ENCODE measurements around the gene SLC7A1.

The SLC7A1 gene

DNA sequence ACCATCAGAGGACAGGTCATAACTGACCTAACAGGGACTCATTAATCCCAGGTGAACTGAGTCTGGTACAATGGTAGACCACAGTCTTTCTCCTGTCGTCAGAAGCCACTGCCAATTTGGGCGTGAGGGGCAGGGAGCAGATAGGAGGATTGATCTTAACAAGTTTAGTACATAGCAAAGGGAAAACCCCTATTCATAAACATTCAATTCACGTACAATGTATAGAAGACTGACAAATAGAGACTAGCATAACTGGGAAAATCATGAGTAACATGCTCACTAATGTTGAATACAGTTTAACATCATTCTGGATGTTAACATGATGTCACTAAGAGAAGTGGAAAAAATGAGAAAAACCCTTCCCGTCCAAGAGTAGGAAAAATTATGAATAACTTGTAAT, 54.1 kb downstream of the SLC7A1 start:
- Histone ChIP-seq H2AFZ (ENCODE audit: low read length, unreplicated experiment) (no peak overlapping the region), H3K4me1 (ENCODE audit: control insufficient read depth, insufficient read depth, low read length, unreplicated experiment) (peaks cover 11% of the 10 kb centered on the region), H3K27ac (ENCODE audit: low read depth, low read length) (no peak overlapping the region), H3K27me3 (ENCODE audit: insufficient read depth, low read length) (no peaks in the 10 kb centered on the region), H3K36me3 (ENCODE audit: insufficient read depth, low read length) (no peaks in the 10 kb centered on the region), H3K79me2 (ENCODE audit: control insufficient read depth, insufficient read depth, low read length, unreplicated experiment) (peaks cover 66% of the 10 kb centered on the region), H3K4me3 (ENCODE audit: low read depth, low read length) (no peak overlapping the region)

- no peak overlapping the region for H3K27ac ChIP-seq (ENCODE audit: low read depth, low read length)
- no peaks in the 10 kb centered on the region; the same call in 1 of the 2 replicates for H3K36me3 ChIP-seq (ENCODE audit: insufficient read depth, low read length)
- peaks cover 11% of the 10 kb centered on the region for H3K4me1 ChIP-seq (ENCODE audit: control insufficient read depth, insufficient read depth, low read length, unreplicated experiment)
- peaks cover 60% of the 10 kb centered on the region for H3K79me2 ChIP-seq (ENCODE audit: control insufficient read depth, insufficient read depth, low read length, unreplicated experiment)
- H3K4me3 ChIP-seq (ENCODE audit: low read depth, low read length), result no peak overlapping the region
- no peak overlapping the region for H2AFZ ChIP-seq (ENCODE audit: low read length, unreplicated experiment)
- no peaks in the 10 kb centered on the region for H3K27me3 ChIP-seq (ENCODE audit: insufficient read depth, low read length)
Observed at GRCh38 chr13:29540799-29541198, 54.7 kb downstream of the SLC7A1 start.

- no peaks in the 10 kb centered on the region; the same call in 1 of the 2 replicates for H3K36me3 ChIP-seq (ENCODE audit: insufficient read depth, low read length)
- no peaks in the 10 kb centered on the region for H3K27me3 ChIP-seq (ENCODE audit: insufficient read depth, low read length)
- H3K4me3 ChIP-seq (ENCODE audit: low read depth, low read length), result no peak overlapping the region
- no peak overlapping the region for H2AFZ ChIP-seq (ENCODE audit: low read length, unreplicated experiment)
- H3K79me2 ChIP-seq (ENCODE audit: control insufficient read depth, insufficient read depth, low read length, unreplicated experiment), result peaks cover 57% of the 10 kb centered on the region
- no peak overlapping the region for H3K27ac ChIP-seq (ENCODE audit: low read depth, low read length)
- H3K4me1 ChIP-seq (ENCODE audit: control insufficient read depth, insufficient read depth, low read length, unreplicated experiment), result peaks cover 11% of the 10 kb centered on the region
Observed at GRCh38 chr13:29540334-29540733, 55.2 kb downstream of the SLC7A1 start.

DNA sequence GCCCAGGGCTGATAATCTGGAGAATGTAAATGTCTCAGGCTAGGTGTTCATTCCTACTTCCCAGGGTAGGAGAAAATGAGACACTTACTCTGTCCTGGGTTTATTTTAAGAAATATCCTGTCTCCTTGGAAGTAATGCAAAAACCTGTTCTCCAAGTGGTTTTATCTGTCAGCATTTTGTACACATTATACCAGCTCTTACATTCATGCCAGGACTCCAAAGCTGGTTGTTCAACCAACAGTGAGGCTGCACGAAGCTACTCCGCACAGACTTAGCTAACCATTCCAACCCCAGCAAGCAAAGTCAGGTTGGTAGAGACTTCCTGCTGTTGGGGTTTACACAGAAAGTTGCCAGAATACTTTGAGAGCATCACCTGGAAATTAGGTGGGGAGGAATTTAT, 55.6 kb downstream of the SLC7A1 start:
- H3K27ac ChIP-seq (ENCODE audit: low read depth, low read length), result no peak overlapping the region
- H3K27me3 ChIP-seq (ENCODE audit: insufficient read depth, low read length), result no peaks in the 10 kb centered on the region
- H3K4me1 ChIP-seq (ENCODE audit: control insufficient read depth, insufficient read depth, low read length, unreplicated experiment), result peaks cover 11% of the 10 kb centered on the region
- H2AFZ ChIP-seq (ENCODE audit: low read length, unreplicated experiment), result no peak overlapping the region
- no peak overlapping the region for H3K4me3 ChIP-seq (ENCODE audit: low read depth, low read length)
- peaks cover 52% of the 10 kb centered on the region for H3K79me2 ChIP-seq (ENCODE audit: control insufficient read depth, insufficient read depth, low read length, unreplicated experiment)
- no peaks in the 10 kb centered on the region; the same call in 1 of the 2 replicates for H3K36me3 ChIP-seq (ENCODE audit: insufficient read depth, low read length)

- Histone ChIP-seq H3K79me2 (ENCODE audit: control insufficient read depth, insufficient read depth, low read length, unreplicated experiment) (peaks cover 40% of the 10 kb centered on the region), H2AFZ (ENCODE audit: low read length, unreplicated experiment) (no peak overlapping the region), H3K36me3 (ENCODE audit: insufficient read depth, low read length) (no peaks in the 10 kb centered on the region; the same call in 1 of the 2 replicates), H3K4me1 (ENCODE audit: control insufficient read depth, insufficient read depth, low read length, unreplicated experiment) (peaks cover 8% of the 10 kb centered on the region), H3K4me3 (ENCODE audit: low read depth, low read length) (no peak overlapping the region), H3K27ac (ENCODE audit: low read depth, low read length) (no peak overlapping the region), H3K27me3 (ENCODE audit: insufficient read depth, low read length) (no peaks in the 10 kb centered on the region)
Observed at GRCh38 chr13:29538652-29539040, 56.8 kb downstream of the SLC7A1 start.

GRCh38 chr13:29537736-29538651, 57.5 kb downstream of the SLC7A1 start:
- Histone ChIP-seq H3K79me2 (ENCODE audit: control insufficient read depth, insufficient read depth, low read length, unreplicated experiment) (peaks cover 34% of the 10 kb centered on the region), H3K36me3 (ENCODE audit: insufficient read depth, low read length) (no peaks in the 10 kb centered on the region; the same call in 1 of the 2 replicates)

DNA sequence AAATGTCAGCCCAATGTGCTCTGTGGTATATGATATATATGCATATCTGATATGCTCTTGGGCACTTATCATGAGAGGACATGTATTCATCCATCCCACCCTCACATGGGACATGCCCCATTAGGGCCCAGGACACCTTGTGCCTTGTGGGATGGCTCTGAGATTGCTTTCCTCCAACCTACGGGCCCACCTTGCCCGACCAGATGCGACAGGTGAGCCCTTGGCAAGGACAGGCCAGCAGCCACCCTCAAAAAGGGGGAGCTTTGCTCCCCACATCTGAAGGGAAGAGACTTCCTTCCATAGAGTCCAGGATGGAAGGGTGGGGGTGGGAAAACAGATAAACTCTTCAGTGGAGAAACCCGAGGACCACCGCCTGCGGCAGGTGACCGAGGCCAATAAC, 58.6 kb downstream of the SLC7A1 start:
- H3K4me3 ChIP-seq (ENCODE audit: low read depth, low read length), result no peak overlapping the region
- H3K36me3 ChIP-seq (ENCODE audit: insufficient read depth, low read length), result no peaks in the 10 kb centered on the region; the same call in 1 of the 2 replicates
- no peak overlapping the region for H2AFZ ChIP-seq (ENCODE audit: low read length, unreplicated experiment)
- peaks cover 29% of the 10 kb centered on the region for H3K79me2 ChIP-seq (ENCODE audit: control insufficient read depth, insufficient read depth, low read length, unreplicated experiment)
- no peak overlapping the region for H3K27ac ChIP-seq (ENCODE audit: low read depth, low read length)
- no peaks in the 10 kb centered on the region for H3K27me3 ChIP-seq (ENCODE audit: insufficient read depth, low read length)
- H3K4me1 ChIP-seq (ENCODE audit: control insufficient read depth, insufficient read depth, low read length, unreplicated experiment), result no peaks in the 10 kb centered on the region

More at GRCh38 chr13:29537736-29538651, 57.5 kb downstream of the SLC7A1 start:
- Histone ChIP-seq H2AFZ (ENCODE audit: low read length, unreplicated experiment) (no peak overlapping the region), H3K27ac (ENCODE audit: low read depth, low read length) (no peak overlapping the region), H3K27me3 (ENCODE audit: insufficient read depth, low read length) (no peaks in the 10 kb centered on the region), H3K4me3 (ENCODE audit: low read depth, low read length) (no peak overlapping the region), H3K4me1 (ENCODE audit: control insufficient read depth, insufficient read depth, low read length, unreplicated experiment) (peaks cover 2% of the 10 kb centered on the region)

GRCh38 chr13:29535663-29536655, 59.5 kb downstream of the SLC7A1 start:
- no peaks in the 10 kb centered on the region; the same call in 1 of the 2 replicates for H3K36me3 ChIP-seq (ENCODE audit: insufficient read depth, low read length)

GRCh38 chr13:29534083-29534482, 61.4 kb downstream of the SLC7A1 start:
- Histone ChIP-seq H2AFZ (ENCODE audit: low read length, unreplicated experiment) (no peak overlapping the region), H3K36me3 (ENCODE audit: insufficient read depth, low read length) (no peaks in the 10 kb centered on the region; the same call in 1 of the 2 replicates), H3K4me1 (ENCODE audit: control insufficient read depth, insufficient read depth, low read length, unreplicated experiment) (no peaks in the 10 kb centered on the region), H3K4me3 (ENCODE audit: low read depth, low read length) (no peak overlapping the region), H3K79me2 (ENCODE audit: control insufficient read depth, insufficient read depth, low read length, unreplicated experiment) (peaks cover 16% of the 10 kb centered on the region), H3K27ac (ENCODE audit: low read depth, low read length) (no peak overlapping the region), H3K27me3 (ENCODE audit: insufficient read depth, low read length) (no peaks in the 10 kb centered on the region)

More at GRCh38 chr13:29535663-29536655, 59.5 kb downstream of the SLC7A1 start:
- Histone ChIP-seq H2AFZ (ENCODE audit: low read length, unreplicated experiment) (no peak overlapping the region), H3K27me3 (ENCODE audit: insufficient read depth, low read length) (no peaks in the 10 kb centered on the region), H3K4me3 (ENCODE audit: low read depth, low read length) (no peak overlapping the region), H3K79me2 (ENCODE audit: control insufficient read depth, insufficient read depth, low read length, unreplicated experiment) (peaks cover 23% of the 10 kb centered on the region), H3K4me1 (ENCODE audit: control insufficient read depth, insufficient read depth, low read length, unreplicated experiment) (no peaks in the 10 kb centered on the region), H3K27ac (ENCODE audit: low read depth, low read length) (no peak overlapping the region)

DNA sequence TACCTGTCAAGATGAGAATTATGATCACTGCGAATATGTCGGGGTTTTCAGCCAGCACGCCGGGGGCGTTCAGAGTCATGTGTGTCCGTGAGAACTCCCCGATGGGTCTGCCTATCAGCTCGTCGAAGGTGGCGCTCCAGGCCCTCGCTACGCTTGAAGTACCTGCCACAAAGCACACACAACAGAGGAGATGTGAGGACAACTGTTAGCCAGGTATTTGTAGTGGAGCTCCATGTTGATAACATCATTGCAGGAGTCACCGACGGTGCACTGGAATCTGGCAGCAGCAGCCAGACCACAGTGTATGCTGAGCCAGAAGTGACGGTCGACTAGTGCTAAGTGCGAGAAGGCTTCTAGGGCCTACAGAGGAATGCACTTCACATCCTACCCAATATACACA, 62.7 kb downstream of the SLC7A1 start:
- no peaks in the 10 kb centered on the region; the same call in 1 of the 2 replicates for H3K36me3 ChIP-seq (ENCODE audit: insufficient read depth, low read length)

More for the DNA sequence above, 62.7 kb downstream of the SLC7A1 start:
- H3K79me2 ChIP-seq (ENCODE audit: control insufficient read depth, insufficient read depth, low read length, unreplicated experiment), result peaks cover 7% of the 10 kb centered on the region
- no peaks in the 10 kb centered on the region for H3K4me1 ChIP-seq (ENCODE audit: control insufficient read depth, insufficient read depth, low read length, unreplicated experiment)
- H3K27me3 ChIP-seq (ENCODE audit: insufficient read depth, low read length), result no peaks in the 10 kb centered on the region
- no peak overlapping the region for H3K27ac ChIP-seq (ENCODE audit: low read depth, low read length)
- H3K4me3 ChIP-seq (ENCODE audit: low read depth, low read length), result no peak overlapping the region
- no peak overlapping the region for H2AFZ ChIP-seq (ENCODE audit: low read length, unreplicated experiment)
